Measurements from ENCODE around the gene ICE2.

DNA sequence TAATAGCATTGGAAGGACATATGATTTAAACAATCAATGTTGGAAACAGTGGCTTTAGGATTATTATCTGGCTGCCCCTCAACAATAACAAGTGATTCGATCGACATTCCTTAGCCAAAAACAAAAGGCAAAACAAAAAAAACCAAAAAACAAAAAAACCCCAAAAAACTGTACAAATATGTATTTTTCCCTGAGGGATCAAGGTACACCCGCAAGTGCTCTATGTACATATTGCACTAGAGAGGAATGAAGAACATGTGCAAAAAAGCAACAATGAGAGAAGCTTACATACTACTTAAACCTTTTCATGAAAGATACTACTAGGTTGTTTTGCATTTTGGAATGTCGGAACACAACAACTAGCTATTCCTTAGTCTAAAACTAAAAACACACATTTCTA lies 14.2 kb upstream of the ICE2 start:
- TF ChIP-seq ZNF384 (IDR thresholded peaks at IDR 0.05) (no peak), CTBP1 (IDR thresholded peaks at IDR 0.05; ENCODE audit: borderline replicate concordance) (no peak), SP1 (IDR thresholded peaks at IDR 0.05) (no peak), SUZ12 (IDR thresholded peaks at IDR 0.05) (no peak), FOXM1 (IDR thresholded peaks at IDR 0.05; ENCODE audit: borderline replicate concordance) (no peak)
- TF ChIP-seq, protein P1, sequence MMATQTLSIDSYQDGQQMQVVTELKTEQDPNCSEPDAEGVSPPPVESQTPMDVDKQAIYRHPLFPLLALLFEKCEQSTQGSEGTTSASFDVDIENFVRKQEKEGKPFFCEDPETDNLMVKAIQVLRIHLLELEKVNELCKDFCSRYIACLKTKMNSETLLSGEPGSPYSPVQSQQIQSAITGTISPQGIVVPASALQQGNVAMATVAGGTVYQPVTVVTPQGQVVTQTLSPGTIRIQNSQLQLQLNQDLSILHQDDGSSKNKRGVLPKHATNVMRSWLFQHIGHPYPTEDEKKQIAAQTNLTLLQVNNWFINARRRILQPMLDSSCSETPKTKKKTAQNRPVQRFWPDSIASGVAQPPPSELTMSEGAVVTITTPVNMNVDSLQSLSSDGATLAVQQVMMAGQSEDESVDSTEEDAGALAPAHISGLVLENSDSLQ (IDR thresholded peaks at IDR 0.05) = no peak

All from HEK293T (cell line).